Fibroblast of pulmonary artery (primary cell): Measurements from ENCODE around the gene LIPE.

Experiments
- DNase-seq: peaks from one replicate; pipeline ENCODE4 v3.0.0-alpha.2; 2010; ENCODE audit warnings: low read depth
- H3K4me3 ChIP-seq: replicated peaks from 2 replicates; pipeline ENCODE4 v1.5.1; 2011; ENCODE audit warnings: low read depth, mild to moderate bottlenecking, control low read depth, low read length, moderate library complexity
- CTCF ChIP-seq: IDR thresholded peaks from 2 replicates; pipeline ENCODE4 v1.5.1; 2011; ENCODE audit warnings: mild to moderate bottlenecking, control low read depth, low read length, inconsistent platforms; ENCODE audit errors: missing control alignments

The LIPE gene

GRCh38 chr19:42423462-42424344 is 3.5 kb downstream of the LIPE start:
- peak overlapping the region; percentile 64 for H3K4me3 ChIP-seq
- peak; percentile 93 for DNase-seq
- TF ChIP-seq CTCF: no peak

GRCh38 chr19:42422901-42423461 is 4.2 kb downstream of the LIPE start:
- peak overlapping the region; percentile 64 for H3K4me3 ChIP-seq
- TF ChIP-seq CTCF: no peak

GRCh38 chr19:42422092-42422900 is 4.9 kb downstream of the LIPE start:
- DNase-seq: no peak
- peak overlapping the region; percentile 64 for H3K4me3 ChIP-seq
- TF ChIP-seq CTCF: no peak

More at GRCh38 chr19:42422901-42423461, 4.2 kb downstream of the LIPE start:
- no peak for DNase-seq

- no peak for TF ChIP-seq CTCF
- H3K4me3 ChIP-seq: no peak overlapping the region
- no peak for DNase-seq
Observed at GRCh38 chr19:42421591-42422031, 5.6 kb downstream of the LIPE start.

- no peak for DNase-seq
Observed at GRCh38 chr19:42421101-42421500, 6.1 kb downstream of the LIPE start.

More at GRCh38 chr19:42421101-42421500, 6.1 kb downstream of the LIPE start:
- H3K4me3 ChIP-seq: no peak overlapping the region
- TF ChIP-seq CTCF: no peak
